ENCODE measurements around the gene E2F6. TPM values are rescaled to one million over a fixed set of nuclear protein-coding genes. Genes with fewer than 3 reads are reported as not detected.
A peak's percentile ranks its signal among the peaks of the same experiment; 100 is the strongest.

The E2F6 gene
- total RNA-seq, 1 experiment from 2014 or later: 35.5 TPM

GRCh38 chr2:11408959-11409571 lies 56.9 kb downstream of the E2F6 start:
- no peak for DNase-seq (ENCODE audit: low spot score)
- POLR2A ChIA-PET (ENCODE audit: low non-redundant PET): no interaction called here
- BruUV-seq (replicated peaks): no TSS peak

GRCh38 chr2:11407413-11407812 lies 58.5 kb downstream of the E2F6 start:
- Histone ChIP-seq H3K36me3 (ENCODE audit: insufficient read depth, low read length, poor library complexity, severe bottlenecking) (no peaks in the 10 kb centered on the region), H3K27me3 (replicated peaks; ENCODE audit: insufficient read depth, low read depth, low read length, poor library complexity) (no peaks in the 10 kb centered on the region), H3K4me1 (ENCODE audit: insufficient read depth, low read length, poor library complexity, severe bottlenecking) (peaks cover 10% of the 10 kb centered on the region), H3K27ac (ENCODE audit: low read depth, low read length, poor library complexity, severe bottlenecking) (no peak overlapping the region), H3K9me3 (ENCODE audit: low read depth, low read length, poor library complexity, severe bottlenecking) (no peaks in the 10 kb centered on the region), H3K4me3 (ENCODE audit: low read depth, low read length, poor library complexity, severe bottlenecking) (no peak overlapping the region)
- intact Hi-C loops (cut with micrococcal nuclease; ENCODE audit: unreplicated experiment): no loop called here
- no peak for DNase-seq (ENCODE audit: low spot score)
- CTCF ChIA-PET: interaction anchor here (0.5 kb wide), 1 partner anchor 176 kb away, joined by 3 read pairs; no protein-coding TSS in a partner anchor
- POLR2A ChIA-PET (ENCODE audit: low non-redundant PET): no interaction called here
- no TSS peak for BruUV-seq (replicated peaks)
- TF ChIP-seq CTCF (conservative IDR thresholded peaks at IDR 0.05; ENCODE audit: low read depth, low read length) (no peak), EZH2 (IDR thresholded peaks at IDR 0.05; ENCODE audit: borderline replicate concordance, low read depth, low read length, poor library complexity, severe bottlenecking) (no peak)

More at GRCh38 chr2:11408959-11409571, 56.9 kb downstream of the E2F6 start:
- intact Hi-C loops (cut with micrococcal nuclease; ENCODE audit: unreplicated experiment): no loop called here
- Histone ChIP-seq H3K27ac (ENCODE audit: low read depth, low read length, poor library complexity, severe bottlenecking) (no peak overlapping the region), H3K4me3 (ENCODE audit: low read depth, low read length, poor library complexity, severe bottlenecking) (no peak overlapping the region), H3K4me1 (ENCODE audit: insufficient read depth, low read length, poor library complexity, severe bottlenecking) (peaks cover 4% of the 10 kb centered on the region), H3K9me3 (ENCODE audit: low read depth, low read length, poor library complexity, severe bottlenecking) (no peaks in the 10 kb centered on the region), H3K27me3 (replicated peaks; ENCODE audit: insufficient read depth, low read depth, low read length, poor library complexity) (no peaks in the 10 kb centered on the region), H3K36me3 (ENCODE audit: insufficient read depth, low read length, poor library complexity, severe bottlenecking) (no peaks in the 10 kb centered on the region)
- CTCF ChIA-PET: no interaction called here
- TF ChIP-seq EZH2 (IDR thresholded peaks at IDR 0.05; ENCODE audit: borderline replicate concordance, low read depth, low read length, poor library complexity, severe bottlenecking) (no peak), CTCF (conservative IDR thresholded peaks at IDR 0.05; ENCODE audit: low read depth, low read length) (no peak)

GRCh38 chr2:11406958-11407381 lies 59.0 kb downstream of the E2F6 start:
- Histone ChIP-seq H3K4me3 (ENCODE audit: low read depth, low read length, poor library complexity, severe bottlenecking) (no peak overlapping the region), H3K9me3 (ENCODE audit: low read depth, low read length, poor library complexity, severe bottlenecking) (no peaks in the 10 kb centered on the region), H3K27me3 (replicated peaks; ENCODE audit: insufficient read depth, low read depth, low read length, poor library complexity) (no peaks in the 10 kb centered on the region), H3K4me1 (ENCODE audit: insufficient read depth, low read length, poor library complexity, severe bottlenecking) (peaks cover 10% of the 10 kb centered on the region), H3K27ac (ENCODE audit: low read depth, low read length, poor library complexity, severe bottlenecking) (no peak overlapping the region), H3K36me3 (ENCODE audit: insufficient read depth, low read length, poor library complexity, severe bottlenecking) (no peaks in the 10 kb centered on the region)
- POLR2A ChIA-PET (ENCODE audit: low non-redundant PET): no interaction called here
- no TSS peak for BruUV-seq (replicated peaks)
- peak; percentile 60 for DNase-seq (ENCODE audit: low spot score)
- CTCF ChIA-PET: interaction anchor here (0.5 kb wide), 1 partner anchor 176 kb away, joined by 3 read pairs; no protein-coding TSS in a partner anchor
- intact Hi-C loops (cut with micrococcal nuclease; ENCODE audit: unreplicated experiment): no loop called here
- TF ChIP-seq CTCF (conservative IDR thresholded peaks at IDR 0.05; ENCODE audit: low read depth, low read length): no peak
- TF ChIP-seq EZH2 (IDR thresholded peaks at IDR 0.05; ENCODE audit: borderline replicate concordance, low read depth, low read length, poor library complexity, severe bottlenecking): no peak

Data from A673 (cell line).